Stimulated activated CD4-positive, alpha-beta T cell treated with anti-CD3 and anti-CD28 coated beads, Interleukin-2, amount 100 ng/mL, for 24 hours (primary cell): ENCODE data around the gene ZNHIT2.
"Not testable (repeated sequence)": the region's sequence is repeated elsewhere in the genome, so short reads cannot be mapped to it uniquely, and the experiment has no call there.

Experiments
- DNase-seq, 2 donors: peaks; one replicate each; pipeline ENCODE4 v3.0.0-alpha.2; 2020

ZNHIT2 gene

DNA sequence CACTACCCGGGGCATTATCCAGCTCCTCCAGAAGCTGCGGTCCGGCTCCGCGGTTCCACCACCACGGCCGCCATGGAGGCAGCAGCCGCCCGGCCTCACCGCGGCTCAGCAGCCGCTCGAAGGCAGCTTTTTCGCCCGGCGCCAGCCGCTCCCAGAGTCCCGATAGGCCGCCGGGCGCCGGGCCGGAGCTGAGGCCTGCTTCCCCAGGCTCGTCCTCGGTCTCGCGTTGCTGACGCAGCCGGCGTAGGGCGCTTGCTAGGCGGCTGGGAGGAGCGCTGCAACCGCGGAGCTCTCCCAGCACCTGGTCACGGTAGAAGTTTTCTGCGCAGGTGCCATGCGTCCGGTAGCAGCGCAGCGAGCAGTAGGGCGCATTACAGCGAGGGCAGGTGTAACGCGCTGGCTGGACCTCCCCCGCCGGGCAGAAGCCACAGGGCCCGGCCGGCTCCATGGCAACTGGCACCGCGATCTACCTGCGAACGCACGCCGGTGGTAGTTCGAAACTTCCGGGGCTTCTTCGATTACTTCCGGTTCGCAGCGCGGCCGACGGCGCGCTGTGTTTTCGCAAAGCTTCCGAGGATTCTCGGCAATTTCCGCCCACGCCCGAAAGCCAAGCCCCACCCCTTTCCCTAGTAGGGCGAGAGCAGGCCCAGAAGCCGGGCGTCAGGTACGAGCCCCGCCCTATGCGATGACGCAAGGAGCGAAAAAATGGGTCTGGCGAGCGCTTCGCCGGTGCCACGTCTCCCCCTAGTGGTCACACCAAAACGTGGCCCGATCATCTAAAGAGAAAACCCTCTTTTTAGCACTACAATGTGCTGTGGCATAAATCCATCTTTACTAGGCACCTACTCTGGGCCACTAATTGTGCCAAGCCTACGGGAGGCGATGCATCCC is at the start of gene ZNHIT2:
ZNHIT2 (minus strand) TSS at position 496 of the 891 bp plus-strand sequence; CDS start at position 448, 48 bp downstream.
- peak; percentile 100 for DNase-seq

DNA sequence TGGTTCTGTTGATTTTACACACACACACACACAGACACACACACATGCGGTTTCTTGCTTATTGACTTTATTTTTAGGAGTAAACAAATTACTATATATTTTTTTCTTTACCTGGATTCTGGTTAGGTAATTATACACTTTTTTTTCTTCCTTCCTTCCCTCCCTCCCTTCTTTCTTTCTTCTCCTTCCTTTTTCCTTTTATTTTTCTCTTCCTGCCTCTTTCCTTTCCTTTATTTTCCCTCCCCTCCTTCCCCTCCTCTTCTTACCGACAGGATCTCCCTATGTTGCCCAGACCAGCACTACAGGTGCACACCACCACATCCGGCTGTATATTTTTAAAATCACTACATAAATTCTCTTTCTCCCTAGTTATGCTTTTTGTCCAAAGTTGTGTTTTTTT is 49.4 kb upstream of the ZNHIT2 start:
- no peak for DNase-seq

DNA sequence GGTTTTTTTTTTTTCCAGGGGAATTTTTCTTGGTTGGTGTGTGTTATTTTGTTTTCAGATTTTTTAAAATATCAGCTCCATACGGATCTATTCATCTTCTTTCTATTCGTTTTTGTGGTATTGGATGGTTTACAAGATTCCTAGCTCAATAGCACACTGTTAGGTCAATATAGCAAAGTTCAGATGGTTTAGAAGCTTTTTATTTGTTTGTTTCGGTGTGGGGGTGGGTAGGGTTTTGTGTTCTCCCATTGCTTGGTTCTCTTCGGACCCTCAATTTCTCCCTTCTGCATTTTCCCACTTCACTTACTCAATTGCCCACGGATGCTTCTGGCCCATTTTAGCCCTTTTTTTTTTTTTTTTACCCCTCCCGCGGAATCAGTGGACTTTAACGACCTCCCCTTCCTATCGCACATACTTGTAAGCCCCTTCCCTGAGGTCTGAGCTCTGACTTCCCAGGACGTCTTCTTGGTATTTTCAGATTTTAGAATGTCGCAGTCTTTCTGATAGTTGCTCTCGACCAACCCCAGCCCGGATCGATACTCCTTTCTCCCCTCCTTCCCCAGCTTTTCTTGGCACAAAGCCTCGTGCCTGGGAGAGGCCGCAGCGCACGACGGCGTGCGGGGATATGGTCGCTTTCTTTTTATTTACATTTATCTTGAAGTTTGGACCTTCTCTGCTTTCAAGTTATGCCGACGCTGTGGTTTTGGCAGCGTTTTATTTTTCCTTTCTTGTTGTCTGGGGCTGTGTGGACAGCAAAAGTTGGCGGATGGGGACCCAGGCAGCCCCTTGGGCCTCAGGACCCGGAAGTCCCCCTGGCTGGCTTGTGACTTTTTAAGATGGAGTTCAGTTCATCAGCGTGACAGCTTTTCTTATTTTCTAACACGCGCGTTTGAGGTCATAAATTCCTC is 48.2 kb upstream of the ZNHIT2 start:
- DNase-seq, result no peak

DNA sequence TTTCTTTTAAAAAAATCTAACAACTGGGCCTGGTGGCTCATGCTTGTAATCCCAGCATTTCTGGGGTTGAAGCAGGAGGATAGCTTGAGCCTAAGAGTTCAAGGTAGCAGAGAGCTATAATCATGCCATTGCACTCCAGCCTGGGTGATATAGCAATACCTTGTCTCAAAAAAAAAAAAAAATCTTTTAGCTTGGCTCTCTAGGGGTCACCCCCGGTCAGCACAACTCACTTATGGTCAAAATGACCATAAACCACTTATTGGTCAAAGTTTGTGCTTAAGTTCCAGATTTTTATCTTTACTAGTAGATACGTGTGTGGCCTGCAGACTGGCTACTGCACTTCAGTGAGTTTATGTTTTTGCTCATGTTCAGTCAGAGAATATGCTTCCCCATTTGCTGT is 46.2 kb upstream of the ZNHIT2 start:
- no peak for DNase-seq

DNA sequence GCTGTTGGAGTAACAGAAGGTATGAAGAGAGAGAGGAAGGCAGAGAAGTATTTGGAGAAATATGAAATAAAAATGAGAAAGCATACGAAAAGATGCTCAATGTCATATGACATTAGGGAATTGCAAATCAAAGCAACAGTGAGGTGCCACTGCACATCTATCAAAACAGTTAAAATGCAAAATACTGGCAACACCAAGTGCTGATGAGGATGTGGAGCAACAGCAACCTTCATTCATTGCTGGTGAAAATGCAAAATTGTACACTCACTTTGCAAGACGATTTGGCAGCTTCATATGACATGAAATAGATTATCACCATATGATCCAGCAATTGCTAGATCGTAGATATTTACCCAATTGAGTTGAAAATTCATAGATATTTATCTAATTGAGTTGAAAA is 43.1 kb upstream of the ZNHIT2 start:
- no peak for DNase-seq

DNA sequence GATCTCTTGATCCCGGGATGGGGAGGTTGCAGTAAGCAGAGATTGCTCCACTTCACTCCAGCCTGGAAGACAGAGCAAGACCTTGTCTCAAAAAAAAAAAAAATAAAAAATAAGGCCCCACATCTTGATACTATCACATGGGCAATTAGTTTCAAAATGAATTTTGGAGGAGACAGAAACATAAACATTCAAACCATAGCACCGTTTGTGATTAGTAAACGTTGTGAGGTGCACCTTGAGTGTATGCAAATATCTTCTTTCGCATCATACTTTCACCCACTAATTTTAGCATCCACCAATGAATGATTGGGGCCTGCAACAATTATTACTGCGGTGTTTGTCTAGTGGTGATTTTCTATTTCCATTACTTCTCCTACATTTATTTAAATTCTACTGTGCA is 41.5 kb upstream of the ZNHIT2 start:
- no peak for DNase-seq

DNA sequence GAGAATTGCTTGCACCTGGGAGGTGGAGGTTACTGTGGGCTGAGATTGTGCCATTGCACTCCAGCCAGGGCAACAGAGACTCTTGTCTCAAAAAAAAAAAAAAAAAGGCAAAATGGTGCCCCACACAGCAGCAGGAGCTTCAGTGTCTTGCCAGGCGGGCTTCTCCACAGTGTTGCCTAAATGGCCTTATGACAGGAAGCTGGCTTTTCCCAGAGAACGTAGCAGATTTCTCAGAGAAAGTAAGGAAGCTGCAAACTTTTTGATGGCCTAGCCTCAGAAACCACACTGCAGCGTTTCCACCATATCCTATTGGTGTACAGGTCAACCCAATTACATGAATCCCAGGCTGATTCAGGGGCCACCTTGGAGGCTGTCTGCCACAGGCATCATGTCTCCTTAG is 39.8 kb upstream of the ZNHIT2 start:
- DNase-seq, result no peak

DNA sequence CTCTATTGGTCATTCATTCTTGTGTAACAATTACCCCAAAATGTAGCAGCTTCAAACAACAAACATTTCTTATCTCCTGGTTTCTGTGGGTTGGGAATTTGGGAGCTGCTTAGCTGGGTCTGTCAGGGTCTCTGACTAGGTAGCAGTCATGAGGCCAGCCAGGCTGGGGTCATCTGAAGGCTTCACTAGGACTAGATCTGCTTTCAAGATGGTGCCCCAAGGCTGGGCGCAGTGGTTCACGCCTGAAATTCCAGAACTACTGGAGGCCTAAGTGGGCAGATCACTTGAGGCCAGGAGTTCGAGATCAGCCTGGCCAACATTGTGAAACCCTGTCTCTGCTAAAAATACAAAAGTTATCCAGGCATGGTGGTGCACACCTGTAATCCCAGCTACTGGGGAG is 39.4 kb upstream of the ZNHIT2 start:
- DNase-seq, result no peak

DNA sequence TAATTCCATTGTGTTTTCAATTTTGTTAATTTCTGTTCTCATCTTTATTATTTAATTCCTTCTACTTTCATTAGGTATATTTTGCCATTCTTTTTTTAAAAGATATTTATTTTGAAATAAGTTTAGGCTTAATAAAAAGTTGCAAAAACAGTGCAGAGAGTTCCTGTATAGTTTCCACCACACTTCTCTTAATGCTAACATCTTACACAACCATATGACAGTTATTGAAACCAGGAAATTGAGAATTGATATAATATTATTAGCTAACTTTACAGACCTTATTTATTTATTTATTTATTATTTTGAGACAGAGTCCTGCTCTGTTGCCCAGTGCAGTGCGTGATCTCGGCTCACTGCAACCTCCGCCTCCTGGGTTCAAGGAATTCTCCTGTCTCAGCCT is 38.8 kb upstream of the ZNHIT2 start:
- DNase-seq, result no peak

DNA sequence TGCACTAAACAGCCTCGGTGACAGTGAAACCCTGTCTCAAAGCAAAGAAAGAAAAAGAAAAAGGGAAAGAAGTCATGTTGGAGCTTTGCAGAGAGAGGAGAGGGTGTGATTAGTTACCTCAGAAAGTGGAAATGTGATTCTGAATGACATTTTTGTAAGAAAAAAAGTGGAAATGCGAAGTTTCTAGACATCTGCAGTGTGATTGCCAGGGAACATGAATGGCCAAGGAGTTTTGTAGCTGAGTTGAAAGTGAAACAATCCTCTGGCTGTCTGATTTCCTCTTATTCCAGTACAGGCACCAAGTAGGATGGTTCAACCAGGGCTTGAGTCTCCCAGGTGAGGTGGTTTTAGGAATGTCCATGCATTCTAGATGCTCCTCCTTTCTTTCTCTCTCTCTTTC is 34.6 kb upstream of the ZNHIT2 start:
- DNase-seq, result no peak

DNA sequence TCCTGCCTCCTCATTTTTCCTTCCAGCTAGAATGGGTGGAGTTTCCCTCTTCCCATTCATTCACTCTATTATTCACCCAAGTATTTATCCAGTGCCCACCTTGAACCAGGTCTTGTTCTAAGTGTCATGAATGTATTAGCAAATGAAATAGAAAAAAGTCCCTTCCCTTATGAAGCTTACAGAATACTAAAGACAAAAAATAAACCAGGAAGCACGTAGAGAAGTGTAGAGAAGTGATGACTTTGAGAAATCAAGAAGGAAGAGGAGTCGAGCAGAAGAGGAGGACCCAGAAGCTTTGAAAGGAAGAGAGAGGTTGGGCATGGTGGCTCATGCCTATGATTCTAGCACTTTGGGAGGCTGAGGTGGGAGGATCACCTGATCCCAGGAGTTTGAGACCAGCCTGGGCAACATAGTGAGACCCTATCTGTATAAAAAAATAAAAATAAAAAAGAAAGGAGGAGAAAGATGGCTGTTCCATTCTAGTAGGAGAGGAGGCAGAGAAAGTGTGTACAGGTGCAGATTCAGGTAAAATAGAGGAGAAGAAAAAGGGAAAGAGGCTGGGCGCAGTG is 33.9 kb upstream of the ZNHIT2 start:
- no peak for DNase-seq

DNA sequence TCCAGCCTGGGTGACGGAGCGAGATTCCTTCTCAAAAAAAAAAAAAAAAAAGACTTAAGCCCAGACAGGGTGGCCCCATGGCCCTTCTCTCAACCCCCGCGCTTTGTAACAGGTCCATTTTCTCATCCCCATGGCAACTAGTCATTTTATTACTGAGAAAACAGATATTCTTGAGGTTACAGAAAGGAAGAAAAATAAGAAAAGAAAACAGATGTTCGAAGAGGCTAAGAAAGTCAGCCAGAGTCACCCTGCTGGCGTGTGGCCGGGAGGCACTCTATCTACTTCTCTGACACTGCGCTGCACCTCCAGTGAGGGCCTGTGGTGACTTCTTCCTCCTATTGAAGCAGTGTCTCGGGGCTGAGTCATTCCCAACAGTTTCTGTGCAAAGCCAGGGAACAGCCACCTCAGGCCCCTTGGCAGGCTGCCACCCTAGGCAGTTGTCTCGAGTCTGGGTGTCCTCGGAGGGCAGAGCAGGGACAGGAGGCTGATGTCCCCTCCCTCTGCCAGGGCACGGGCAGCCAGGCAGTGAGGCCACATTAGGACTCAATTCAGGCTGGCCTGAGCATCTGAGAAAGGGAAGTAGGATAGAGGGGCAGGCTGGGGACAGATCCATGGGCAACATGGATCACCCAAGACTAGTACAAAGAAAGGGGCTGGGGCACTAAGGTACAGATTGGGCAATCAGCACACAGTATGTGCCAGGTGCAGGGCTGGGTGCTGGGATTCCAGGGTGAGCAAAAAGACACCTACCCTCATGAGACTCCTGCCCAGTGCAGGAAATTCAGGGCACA is 33.2 kb upstream of the ZNHIT2 start:
- DNase-seq, result peak in 1 of 2 donors; percentile 41

DNA sequence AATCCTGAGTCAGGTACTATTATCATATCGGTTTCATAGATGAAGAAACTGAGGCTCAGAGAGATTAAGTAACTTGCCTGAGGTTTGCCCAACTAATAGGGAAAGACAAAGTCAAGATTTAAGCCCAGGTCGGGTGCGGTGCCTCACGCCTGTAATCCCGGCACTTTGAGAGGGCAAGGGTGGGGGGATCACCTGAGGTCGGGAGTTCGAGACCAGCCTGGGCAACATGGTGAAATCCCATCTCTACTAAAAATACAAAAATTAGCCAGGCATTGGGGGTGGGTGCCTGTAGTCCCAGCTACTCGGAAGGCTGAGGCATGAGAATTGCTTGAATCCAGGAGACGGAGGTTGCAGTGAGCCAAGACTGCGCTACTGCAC is 32.6 kb upstream of the ZNHIT2 start:
- not testable (repeated sequence) for DNase-seq

DNA sequence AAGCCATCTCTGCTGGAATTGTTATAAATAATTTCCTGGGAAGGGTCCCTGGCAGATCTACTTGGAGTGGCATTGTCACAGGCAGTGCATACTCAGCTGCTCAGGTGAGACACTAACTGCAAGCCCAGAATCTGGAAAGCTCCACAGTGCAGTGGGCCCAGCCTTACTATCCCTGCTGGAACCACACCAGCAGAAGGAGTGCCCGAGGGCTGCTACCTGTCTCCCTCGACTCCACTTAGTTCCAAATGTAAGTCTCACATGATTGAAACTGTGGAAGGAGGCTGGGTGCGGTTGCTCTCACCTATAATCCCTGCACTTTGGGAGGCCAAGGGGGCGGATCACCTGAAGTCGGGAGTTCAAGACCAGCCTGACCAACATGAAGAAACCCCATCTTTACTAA is 31.2 kb upstream of the ZNHIT2 start:
- no peak for DNase-seq

DNA sequence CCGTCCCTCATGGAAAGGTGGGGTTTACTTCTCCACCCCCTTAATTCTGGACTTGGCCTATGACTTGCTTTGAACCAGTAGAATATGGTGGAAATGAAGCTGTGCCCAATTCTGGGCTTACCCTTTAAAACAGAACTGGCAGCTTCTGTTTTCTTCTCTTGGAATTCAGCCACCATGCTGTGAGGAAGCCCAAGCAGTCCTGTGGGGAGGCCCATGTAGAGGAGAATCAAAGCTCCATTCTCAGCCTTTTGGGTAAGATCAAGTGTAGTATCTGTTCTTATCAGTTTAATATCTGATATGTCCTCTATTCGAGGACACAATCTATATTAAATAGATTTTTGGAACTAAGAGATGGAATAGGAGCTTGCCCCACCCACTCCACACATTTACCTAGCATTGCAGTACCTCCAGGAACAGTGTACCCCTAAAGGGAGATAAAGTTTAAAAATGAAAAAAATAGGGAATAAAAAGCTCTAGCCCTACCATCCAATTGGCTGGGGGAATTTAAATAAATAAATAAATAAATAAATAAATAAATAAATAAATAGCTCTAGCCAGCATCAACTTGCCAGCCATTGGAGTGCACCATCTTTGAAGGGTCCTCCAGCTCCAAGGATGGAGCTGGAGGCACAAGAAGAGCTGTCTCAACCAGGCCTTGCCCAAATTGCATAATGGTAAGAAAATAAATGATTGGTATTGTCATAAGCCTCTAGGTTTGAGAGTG is 30.0 kb upstream of the ZNHIT2 start:
- DNase-seq, result no peak

DNA sequence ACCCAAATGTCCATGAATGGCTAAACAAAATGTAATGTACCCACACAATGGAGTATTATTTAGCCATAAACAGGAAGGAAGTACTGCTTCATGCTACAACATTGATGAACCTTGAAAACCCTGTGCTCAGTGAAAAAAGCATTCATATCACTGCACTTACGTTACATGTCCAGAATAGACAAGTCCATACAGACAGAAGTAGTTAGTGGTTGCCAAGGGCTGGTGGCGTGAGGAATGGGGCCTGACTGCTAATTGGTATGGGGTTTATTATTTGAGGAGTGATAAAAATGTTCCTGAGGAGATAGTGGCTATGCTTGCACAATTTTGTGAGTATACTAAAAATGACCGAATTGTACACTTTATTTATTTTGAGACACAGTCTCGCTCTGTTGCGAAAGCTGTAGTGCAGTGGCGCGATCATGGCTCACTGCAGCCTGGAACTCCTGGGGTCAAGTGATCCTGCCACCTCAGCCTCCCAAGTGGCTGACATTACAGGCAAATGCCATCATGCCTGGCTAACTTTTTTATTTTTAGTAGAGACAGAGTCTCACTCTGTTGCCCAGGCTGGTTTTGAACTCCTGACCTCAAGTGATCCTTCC is 24.5 kb upstream of the ZNHIT2 start:
- no peak for DNase-seq

DNA sequence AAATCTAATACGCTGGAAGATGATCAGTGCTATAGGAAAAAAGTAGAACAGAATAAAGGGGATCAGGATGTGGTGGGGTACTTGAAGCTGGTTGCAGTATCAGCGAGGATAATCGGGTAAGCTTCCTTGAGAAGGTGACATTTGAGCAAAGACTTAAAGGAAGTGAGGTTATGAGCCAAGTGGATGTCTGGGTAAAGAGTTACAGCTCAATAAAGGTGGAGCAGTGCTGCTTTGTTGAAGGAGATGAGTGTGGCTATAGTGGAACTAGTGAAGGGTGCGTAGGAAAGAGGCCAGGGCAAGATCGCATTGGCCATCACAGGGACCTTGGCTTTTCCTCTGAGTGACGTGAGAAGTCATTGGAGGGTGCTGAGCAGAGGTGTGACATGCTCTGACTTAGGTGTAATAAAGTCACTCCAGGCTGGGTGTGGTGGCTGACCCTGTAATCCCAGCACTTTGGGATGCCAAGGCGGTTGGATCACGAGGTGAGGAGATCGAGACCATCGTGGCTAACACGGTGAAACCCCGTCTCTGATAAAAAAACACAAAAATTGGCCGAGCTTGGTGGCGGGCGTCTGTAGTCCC is 19.1 kb upstream of the ZNHIT2 start:
- no peak for DNase-seq

DNA sequence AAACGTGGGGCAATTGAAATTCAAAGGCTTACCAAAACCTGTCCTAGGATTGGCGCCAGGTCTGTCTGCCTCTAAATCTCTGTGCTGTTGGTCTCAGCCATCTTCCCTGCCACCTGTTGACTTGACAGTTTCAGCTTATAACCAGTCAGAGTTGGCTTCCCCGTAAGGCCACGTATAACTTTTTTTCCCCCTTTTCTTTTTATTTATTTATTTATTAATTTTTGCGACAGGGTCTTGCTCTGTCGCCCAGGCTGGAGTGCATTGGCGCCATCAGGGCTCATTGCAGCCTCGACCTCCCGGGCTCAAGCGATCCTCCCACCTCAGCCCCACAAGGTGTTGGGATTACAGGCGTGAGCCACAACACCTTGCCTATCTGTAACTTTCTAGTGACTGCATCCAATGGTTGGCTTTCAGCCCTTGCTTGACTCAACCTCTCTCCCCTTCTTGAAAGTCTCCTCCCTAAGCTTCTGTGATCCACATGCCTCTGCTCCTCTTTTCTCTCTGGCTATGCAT is 18.2 kb upstream of the ZNHIT2 start:
- no peak for DNase-seq

DNA sequence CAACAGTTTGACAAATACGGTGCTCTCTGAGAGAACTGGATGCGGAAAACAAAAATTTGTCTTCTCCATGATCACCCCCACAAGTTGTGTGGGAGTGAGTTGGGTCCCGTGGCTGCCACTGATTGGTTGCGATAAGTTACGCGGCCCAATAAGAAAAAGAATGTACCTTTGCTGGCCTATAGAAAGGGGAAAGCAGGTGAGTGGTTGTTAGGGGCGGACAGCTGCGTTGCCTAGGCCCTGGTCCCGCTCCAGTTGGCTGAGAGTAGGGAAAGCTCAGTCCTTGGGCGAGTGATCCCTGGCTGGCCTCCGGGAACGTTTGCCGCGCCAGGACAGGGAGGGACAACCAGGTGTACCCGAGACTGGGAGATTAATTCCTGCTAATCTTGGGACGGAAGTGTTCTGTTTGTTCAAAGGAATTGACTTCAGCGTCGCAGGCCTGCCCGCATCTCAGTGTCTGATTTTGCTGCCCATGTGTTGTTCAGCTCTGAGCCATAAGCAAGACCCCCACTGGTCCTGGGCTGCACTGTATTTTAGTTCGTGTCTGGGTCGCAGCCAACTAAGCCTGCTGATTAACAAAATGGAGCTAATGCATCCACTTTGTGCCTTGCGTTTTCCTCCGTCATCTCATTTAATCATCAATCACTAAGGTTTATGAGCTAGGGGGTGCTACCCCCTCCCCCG is 17.6 kb upstream of the ZNHIT2 start:
- DNase-seq, result peak; percentile 77 to 83

DNA sequence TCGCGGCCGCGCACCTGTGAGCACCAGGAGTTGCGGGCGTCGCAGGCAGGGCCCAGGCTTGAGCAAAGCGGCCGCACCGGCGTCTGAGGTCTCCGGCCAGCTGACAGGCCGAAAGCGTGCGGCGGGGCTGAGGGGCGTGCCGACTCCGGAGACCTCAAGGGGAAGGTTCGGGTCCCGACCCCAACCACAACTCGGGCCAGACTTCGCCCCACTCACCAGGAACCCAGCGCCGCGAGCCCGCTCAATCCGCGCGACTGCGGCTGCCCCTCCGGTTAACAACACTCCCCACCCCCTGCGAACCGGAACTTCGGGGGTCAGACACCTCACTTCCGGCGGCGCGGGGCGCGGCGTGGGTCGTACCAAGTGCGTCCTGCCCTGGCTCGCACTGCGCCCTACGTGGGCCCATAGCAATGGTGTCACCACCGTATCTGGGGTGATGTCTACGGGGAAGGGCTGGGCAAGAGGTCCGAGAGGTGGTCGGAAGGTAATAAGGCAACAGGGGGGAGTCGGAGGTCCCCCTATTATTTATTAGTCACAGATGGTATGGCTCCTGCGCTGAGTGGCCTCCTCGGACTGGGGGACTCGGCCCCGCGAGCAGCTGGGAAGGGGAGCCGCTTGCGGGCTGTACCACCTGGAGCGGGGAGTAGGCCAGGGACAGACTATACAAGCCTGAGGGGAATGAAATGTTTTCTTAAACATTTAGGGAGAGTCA is 16.9 kb upstream of the ZNHIT2 start, which contains the start of gene SYVN1:
SYVN1 (minus strand) TSS at position 280 of the 712 bp plus-strand sequence. CDS start 918 bp downstream, outside the sequence.
- DNase-seq, result peak; percentile 92 to 94
